ENCODE measurements around the gene KIF1C. TPM values are rescaled to one million over a fixed set of nuclear protein-coding genes. Genes with fewer than 3 reads are reported as not detected.
A peak's percentile ranks its signal among the peaks of the same experiment; 100 is the strongest.

Gene KIF1C
- total RNA-seq, 2 donors from 2014 or later = 195 to 291 TPM

GRCh38 chr17:4973256-4974114, 24.3 kb upstream of the KIF1C start:
- H3K4me3 ChIP-seq = no peak overlapping the region
- no peak overlapping the region for H3K27ac ChIP-seq
- no peak for TF ChIP-seq CTCF (IDR thresholded peaks at IDR 0.05)
- intact Hi-C loops (cut with DNase I) = loop anchor here (5.0 kb wide), 1 partner anchor 71 kb away; the partner anchor contains the start of gene CHRNE
- no peaks in the 10 kb centered on the region for H3K4me1 ChIP-seq
- no peak overlapping the region for H3K9ac ChIP-seq (ENCODE audit: low read depth in 2 of 2, low read length in 2 of 2)
- H3K36me3 ChIP-seq = no peaks in the 10 kb centered on the region
- no peaks in the 10 kb centered on the region for H3K9me3 ChIP-seq
- no peak for DNase-seq
- no peaks in the 10 kb centered on the region for H3K27me3 ChIP-seq

- H3K9ac ChIP-seq (ENCODE audit: low read depth in 2 of 2, low read length in 2 of 2) = no peak overlapping the region
- intact Hi-C loops (cut with DNase I) = loop anchor here (5.0 kb wide), 1 partner anchor 72 kb away; the partner anchor contains the start of gene CHRNE
- no peaks in the 10 kb centered on the region for H3K9me3 ChIP-seq
- H3K27ac ChIP-seq = no peak overlapping the region
- H3K4me1 ChIP-seq = no peaks in the 10 kb centered on the region
- no peak for TF ChIP-seq CTCF (IDR thresholded peaks at IDR 0.05)
- no peak for DNase-seq
- no peaks in the 10 kb centered on the region for H3K36me3 ChIP-seq
- no peak overlapping the region for H3K4me3 ChIP-seq
- H3K27me3 ChIP-seq = no peaks in the 10 kb centered on the region
Observed at GRCh38 chr17:4974115-4974670, 23.6 kb upstream of the KIF1C start.

- no peak for DNase-seq
- H3K36me3 ChIP-seq = no peaks in the 10 kb centered on the region
- no peak overlapping the region for H3K27ac ChIP-seq
- no peaks in the 10 kb centered on the region for H3K27me3 ChIP-seq
- intact Hi-C loops (cut with DNase I) = no loop called here
- H3K4me1 ChIP-seq = no peaks in the 10 kb centered on the region
- H3K4me3 ChIP-seq = no peak overlapping the region
- H3K9me3 ChIP-seq = no peaks in the 10 kb centered on the region
- TF ChIP-seq CTCF (IDR thresholded peaks at IDR 0.05) = no peak
- no peak overlapping the region for H3K9ac ChIP-seq (ENCODE audit: low read depth in 2 of 2, low read length in 2 of 2)
Observed at GRCh38 chr17:4978726-4979125, 19.0 kb upstream of the KIF1C start.

- peaks cover 5% of the 10 kb centered on the region for H3K36me3 ChIP-seq
- H3K4me1 ChIP-seq = no peaks in the 10 kb centered on the region
- intact Hi-C loops (cut with DNase I) = loop anchor here (5.0 kb wide), 1 partner anchor 82 kb away; no protein-coding TSS in a partner anchor
- H3K27ac ChIP-seq = no peak overlapping the region
- H3K9ac ChIP-seq (ENCODE audit: low read depth in 2 of 2, low read length in 2 of 2) = no peak overlapping the region
- H3K4me3 ChIP-seq = no peak overlapping the region
- TF ChIP-seq CTCF (IDR thresholded peaks at IDR 0.05) = peak; percentile 78
- DNase-seq = peak; percentile 56
- no peaks in the 10 kb centered on the region for H3K9me3 ChIP-seq
- no peaks in the 10 kb centered on the region for H3K27me3 ChIP-seq
Observed at GRCh38 chr17:4980644-4981216, 17.0 kb upstream of the KIF1C start.

- no peaks in the 10 kb centered on the region for H3K4me1 ChIP-seq
- TF ChIP-seq CTCF (IDR thresholded peaks at IDR 0.05) = no peak
- intact Hi-C loops (cut with DNase I) = loop anchor here (5.0 kb wide), 1 partner anchor 80 kb away; no protein-coding TSS in a partner anchor
- peaks cover 5% of the 10 kb centered on the region for H3K36me3 ChIP-seq
- H3K4me3 ChIP-seq = no peak overlapping the region
- H3K9ac ChIP-seq (ENCODE audit: low read depth in 2 of 2, low read length in 2 of 2) = no peak overlapping the region
- H3K27me3 ChIP-seq = no peaks in the 10 kb centered on the region
- DNase-seq = no peak
- H3K9me3 ChIP-seq = no peaks in the 10 kb centered on the region
- H3K27ac ChIP-seq = no peak overlapping the region
Observed at GRCh38 chr17:4982305-4982704, 15.4 kb upstream of the KIF1C start.

Measured in colonic mucosa (tissue), 4 donors.